Left lung (tissue), 10 donors: Measurements from ENCODE around the gene HTR4. TPM values are rescaled to one million over a fixed set of nuclear protein-coding genes. Genes with fewer than 3 reads are reported as not detected.
A peak's percentile ranks its signal among the peaks of the same experiment; 100 is the strongest.

Source experiments
- ATAC-seq: fragments of 200-7000 bp; cut with Tn5 transposase; one replicate; pipeline ENCODE4 v1.9.1; 2020; ENCODE audit warnings: moderate library complexity
- DNase-seq, 4 donors: peaks; one replicate each; pipeline ENCODE4 v3.0.0-alpha.2; 2013 to 2020
- H3K27ac ChIP-seq, 2 donors: fragments of 200-600 bp; sonication (generic) in 1 of 2; one replicate each; pipeline versions ENCODE4 v1.5.0 to v1.8.0; 2020 to 2021
- H3K27me3 ChIP-seq, 2 donors: fragments of 200-600 bp; sonication (generic) in 1 of 2; one replicate each; pipeline versions ENCODE4 v1.5.0 to v1.8.0; 2020 to 2021
- H3K36me3 ChIP-seq, 2 donors: fragments of 200-600 bp; sonication (generic) in 1 of 2; one replicate each; pipeline versions ENCODE4 v1.5.0 to v1.8.0; 2020 to 2021
- H3K4me1 ChIP-seq, 2 donors: fragments of 200-600 bp; one replicate each; pipeline ENCODE4 v1.8.0; 2021
- H3K4me3 ChIP-seq, 2 donors: fragments of 200-600 bp; sonication (generic) in 1 of 2; one replicate each; pipeline versions ENCODE4 v1.5.0 to v1.8.0; 2020 to 2021; ENCODE audit warnings: mild to moderate bottlenecking in 1 of 2
- H3K9me3 ChIP-seq, 2 donors: fragments of 200-600 bp; sonication (generic) in 1 of 2; one replicate each; pipeline versions ENCODE4 v1.5.0 to v1.8.0; 2020 to 2021
- CTCF ChIP-seq, 2 donors: fragments of 200-600 bp; sonication (generic) in 1 of 2; IDR thresholded peaks; one replicate each; pipeline versions ENCODE4 v1.5.0 to v1.8.0; 2021; ENCODE audit warnings: antibody characterized with exemption in 2 of 2
- intact Hi-C, 2 donors: fragments of 100-400 bp; cut with DNase I; formaldehyde crosslinking; loops; one replicate each; pipeline versions ENCODE4 v1.11.2 to v1.14.2; 2022
- polyA plus RNA-seq, 6 donors: library from polyadenylated mRNA; unstranded; fragments of 120-200 nt; gene quantifications; one replicate each; pipeline ENCODE4 v1.2.1, GENCODE V29; 2013; ENCODE audit not compliant: insufficient read length in 6 of 6
- total RNA-seq, 2 donors: library from RNA; stranded (reverse); fragmentation: NEBNext Ultra II Directional; extraction: Animal tissue kit (Norgen Biotek cat#: 25700); gene quantifications; one replicate each; pipeline ENCODE4 v1.2.1, GENCODE V29; 2021
- donor health status: DM: no; HTN: yes; CAD: no.
- donor health status: DM: no; HTN: no; CAD: no.

Gene HTR4
- total and polyA plus RNA-seq, 8 donors = 0.38 to 1.5 (median 0.76) TPM; not detected in 2

GRCh38 chr5:148459669-148460068, 194.7 kb downstream of the HTR4 start:
- H3K36me3 ChIP-seq = no peaks in the 10 kb centered on the region
- no peak overlapping the region for H3K27ac ChIP-seq
- intact Hi-C loops = no loop called here
- H3K9me3 ChIP-seq = no peaks in the 10 kb centered on the region
- DNase-seq (no peak), ATAC-seq (no peak)
- H3K4me1 ChIP-seq = peaks cover 0 to under 1% of the 10 kb centered on the region in 2 donors
- H3K27me3 ChIP-seq = no peaks in the 10 kb centered on the region
- no peak for TF ChIP-seq CTCF (IDR thresholded peaks at IDR 0.05)
- no peak overlapping the region for H3K4me3 ChIP-seq

GRCh38 chr5:148458036-148458888, 196.1 kb downstream of the HTR4 start:
- Histone ChIP-seq H3K27me3 (no peaks in the 10 kb centered on the region), H3K9me3 (no peaks in the 10 kb centered on the region), H3K27ac (no peak overlapping the region), H3K4me3 (no peak overlapping the region), H3K4me1 (no peaks in the 10 kb centered on the region), H3K36me3 (no peaks in the 10 kb centered on the region)
- no peak for DNase-seq
- no peak for ATAC-seq
- no peak for TF ChIP-seq CTCF (IDR thresholded peaks at IDR 0.05)
- intact Hi-C loops = no loop called here

DNA sequence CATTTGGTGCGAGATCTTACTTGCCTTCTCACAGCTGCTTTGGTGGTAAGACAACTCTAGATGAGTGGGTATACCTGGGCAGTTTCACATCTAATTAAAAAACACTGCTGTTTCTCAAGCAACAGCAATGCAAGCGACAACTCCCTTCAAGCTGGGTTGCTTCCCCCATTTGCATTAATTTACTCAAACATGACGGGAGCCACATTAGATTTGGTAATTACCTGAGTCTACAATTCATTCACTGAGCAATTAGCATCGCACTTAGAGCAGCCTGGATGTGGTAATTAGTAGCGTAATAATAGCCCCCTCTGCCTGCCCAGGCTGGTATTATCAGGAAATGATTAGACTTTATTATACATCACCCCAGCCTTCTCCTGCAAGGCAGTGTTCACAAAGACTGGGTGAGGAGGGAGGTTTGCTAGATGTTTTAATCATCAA, 197.1 kb downstream of the HTR4 start:
- Histone ChIP-seq H3K9me3 (no peaks in the 10 kb centered on the region), H3K4me3 (no peak overlapping the region), H3K27me3 (no peaks in the 10 kb centered on the region), H3K4me1 (no peaks in the 10 kb centered on the region), H3K36me3 (no peaks in the 10 kb centered on the region), H3K27ac (no peak overlapping the region)
- DNase-seq (no peak), ATAC-seq (peak; percentile 29)
- intact Hi-C loops = no loop called here
- no peak for TF ChIP-seq CTCF (IDR thresholded peaks at IDR 0.05)

- H3K4me1 ChIP-seq = no peaks in the 10 kb centered on the region
- ATAC-seq = no peak
- TF ChIP-seq CTCF (IDR thresholded peaks at IDR 0.05) = no peak
- H3K27me3 ChIP-seq = no peaks in the 10 kb centered on the region
- no peak for DNase-seq
- intact Hi-C loops = no loop called here
- no peaks in the 10 kb centered on the region for H3K9me3 ChIP-seq
- no peaks in the 10 kb centered on the region for H3K36me3 ChIP-seq
- no peak overlapping the region for H3K27ac ChIP-seq
- H3K4me3 ChIP-seq = no peak overlapping the region
Measured at GRCh38 chr5:148455185-148455584, 199.1 kb downstream of the HTR4 start.

DNA sequence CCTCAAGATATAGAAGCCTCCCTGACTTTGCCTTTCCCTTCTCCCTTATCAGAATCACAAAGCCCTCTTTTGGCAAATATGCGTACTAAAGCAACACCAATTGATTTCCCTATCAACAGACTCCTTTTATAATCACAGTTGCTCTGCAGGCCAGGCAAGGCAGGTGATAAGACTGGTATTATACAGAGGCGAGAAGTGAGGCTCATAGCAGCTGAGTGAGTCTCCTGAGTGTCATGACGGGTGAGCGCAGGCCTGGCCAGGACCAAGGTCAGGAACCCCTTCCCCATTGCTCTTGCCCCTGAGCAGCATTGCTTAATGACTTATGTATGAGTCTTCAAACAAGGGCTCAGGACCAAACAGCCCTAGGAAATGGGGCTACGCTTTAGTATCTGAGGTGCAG, 199.8 kb downstream of the HTR4 start:
- no peak overlapping the region for H3K4me3 ChIP-seq
- ATAC-seq (no peak), DNase-seq (no peak)
- no peaks in the 10 kb centered on the region for H3K9me3 ChIP-seq
- no peaks in the 10 kb centered on the region for H3K27me3 ChIP-seq
- no peak for TF ChIP-seq CTCF (IDR thresholded peaks at IDR 0.05)
- H3K27ac ChIP-seq = no peak overlapping the region
- intact Hi-C loops = no loop called here
- no peaks in the 10 kb centered on the region for H3K4me1 ChIP-seq
- no peaks in the 10 kb centered on the region for H3K36me3 ChIP-seq
